Measurements from ENCODE around the gene DPP10.

DPP10 gene

DNA sequence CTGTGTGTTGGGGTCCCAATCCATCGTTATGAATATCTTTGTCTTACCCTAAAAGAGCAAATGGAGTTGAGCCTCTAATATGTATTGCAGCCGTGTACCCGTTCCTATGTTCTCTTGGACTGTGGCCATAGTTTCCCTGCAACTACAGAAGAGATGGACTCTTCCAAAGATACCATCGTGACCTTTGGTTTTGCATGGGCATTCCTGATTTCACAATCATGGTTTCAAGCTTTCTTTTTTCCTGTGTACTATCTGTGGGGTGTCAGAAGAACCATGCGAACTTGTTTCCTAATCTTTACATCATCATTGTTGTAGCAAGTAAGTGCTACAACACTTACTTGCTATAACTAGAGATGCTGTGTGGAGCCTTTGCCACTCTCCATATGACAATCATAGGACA is 1295.7 kb downstream of the DPP10 start:
- Histone ChIP-seq H3K56ac (ENCODE audit: low read length) (no peak overlapping the region), H3K36me3 (ENCODE audit: control insufficient read depth, insufficient read depth, low read length) (no peaks in the 10 kb centered on the region), H3K4me1 (ENCODE audit: control insufficient read depth, low read depth, low read length) (no peaks in the 10 kb centered on the region), H3K27ac (ENCODE audit: low read depth, low read length) (no peak overlapping the region), H3K18ac (ENCODE audit: low read length) (no peak overlapping the region), H3K79me1 (ENCODE audit: low read length) (no peaks in the 10 kb centered on the region), H2BK15ac (replicated peaks; ENCODE audit: low read depth) (no peak overlapping the region), H4K5ac (ENCODE audit: low read length) (no peak overlapping the region), H3K23ac (ENCODE audit: low read length) (no peak overlapping the region), H3K4me3 (ENCODE audit: low read length) (no peak overlapping the region), H3K4me2 (ENCODE audit: low read length) (no peak overlapping the region), H3K79me2 (ENCODE audit: control insufficient read depth, insufficient read depth, low read length) (no peaks in the 10 kb centered on the region), H2BK120ac (ENCODE audit: low read depth, low read length) (no peak overlapping the region), H3K27me3 (ENCODE audit: insufficient read depth, low read length, poor library complexity) (no peaks in the 10 kb centered on the region), H2BK5ac (ENCODE audit: low read length) (no peak overlapping the region), H4K8ac (ENCODE audit: low read depth, low read length) (no peak overlapping the region), H3K4ac (ENCODE audit: low read depth, low read length) (no peak overlapping the region), H3K9ac (ENCODE audit: low read length) (no peak overlapping the region), H2AK5ac (ENCODE audit: low read length) (no peak overlapping the region)
- no peak for DNase-seq
- WGBS (ENCODE audit: extremely low coverage, insufficient coverage, low lambda C conversion rate): no CpG with 5 or more reads among the region's 5 CpGs

DNA sequence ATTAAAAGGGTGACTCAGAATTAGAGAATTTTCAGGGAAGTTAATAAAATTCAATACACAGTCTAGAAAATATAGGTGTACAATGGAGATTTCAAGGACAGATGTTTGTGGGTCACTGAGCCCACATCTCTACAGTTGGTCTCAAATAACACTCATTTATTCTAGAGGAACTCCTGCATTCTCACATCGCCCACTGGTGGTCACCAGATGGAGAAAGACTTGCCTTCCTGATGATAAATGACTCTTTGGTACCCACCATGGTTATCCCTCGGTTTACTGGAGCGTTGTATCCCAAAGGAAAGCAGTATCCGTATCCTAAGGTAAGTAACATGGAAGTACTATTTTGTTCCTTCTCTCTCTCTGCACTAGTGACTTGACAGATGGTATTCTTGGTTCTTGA is 1297.1 kb downstream of the DPP10 start:
- Histone ChIP-seq H2BK5ac (ENCODE audit: low read length) (no peak overlapping the region), H3K9ac (ENCODE audit: low read length) (no peak overlapping the region), H3K79me2 (ENCODE audit: control insufficient read depth, insufficient read depth, low read length) (no peaks in the 10 kb centered on the region), H3K79me1 (ENCODE audit: low read length) (no peaks in the 10 kb centered on the region), H3K4me1 (ENCODE audit: control insufficient read depth, low read depth, low read length) (no peaks in the 10 kb centered on the region), H3K4ac (ENCODE audit: low read depth, low read length) (no peak overlapping the region), H4K5ac (ENCODE audit: low read length) (no peak overlapping the region), H3K4me3 (ENCODE audit: low read length) (no peak overlapping the region), H3K23ac (ENCODE audit: low read length) (no peak overlapping the region), H4K8ac (ENCODE audit: low read depth, low read length) (no peak overlapping the region), H2BK120ac (ENCODE audit: low read depth, low read length) (no peak overlapping the region), H3K4me2 (ENCODE audit: low read length) (no peak overlapping the region), H3K36me3 (ENCODE audit: control insufficient read depth, insufficient read depth, low read length) (no peaks in the 10 kb centered on the region), H2BK15ac (replicated peaks; ENCODE audit: low read depth) (no peak overlapping the region), H3K27me3 (ENCODE audit: insufficient read depth, low read length, poor library complexity) (no peaks in the 10 kb centered on the region), H3K18ac (ENCODE audit: low read length) (no peak overlapping the region), H2AK5ac (ENCODE audit: low read length) (no peak overlapping the region), H3K27ac (ENCODE audit: low read depth, low read length) (no peak overlapping the region), H3K56ac (ENCODE audit: low read length) (no peak overlapping the region)
- peak; percentile 53 for DNase-seq
- WGBS (ENCODE audit: extremely low coverage, insufficient coverage, low lambda C conversion rate): no CpG with 5 or more reads among the region's 4 CpGs

- no peak overlapping the region for H4K5ac ChIP-seq (ENCODE audit: low read length)
- no peaks in the 10 kb centered on the region for H3K4me1 ChIP-seq (ENCODE audit: control insufficient read depth, low read depth, low read length)
- H3K27ac ChIP-seq (ENCODE audit: low read depth, low read length): no peak overlapping the region
- H3K79me2 ChIP-seq (ENCODE audit: control insufficient read depth, insufficient read depth, low read length): no peaks in the 10 kb centered on the region
- H3K4me3 ChIP-seq (ENCODE audit: low read length): no peak overlapping the region
- no peak overlapping the region for H4K8ac ChIP-seq (ENCODE audit: low read depth, low read length)
- WGBS (ENCODE audit: extremely low coverage, insufficient coverage, low lambda C conversion rate): no CpG with 5 or more reads among the region's 1 CpG
- no peaks in the 10 kb centered on the region for H3K27me3 ChIP-seq (ENCODE audit: insufficient read depth, low read length, poor library complexity)
- no peaks in the 10 kb centered on the region for H3K79me1 ChIP-seq (ENCODE audit: low read length)
- no peak overlapping the region for H3K23ac ChIP-seq (ENCODE audit: low read length)
- H2BK120ac ChIP-seq (ENCODE audit: low read depth, low read length): no peak overlapping the region
- H3K18ac ChIP-seq (ENCODE audit: low read length): no peak overlapping the region
- H3K4ac ChIP-seq (ENCODE audit: low read depth, low read length): no peak overlapping the region
- no peak overlapping the region for H2AK5ac ChIP-seq (ENCODE audit: low read length)
- H2BK15ac ChIP-seq (replicated peaks; ENCODE audit: low read depth): no peak overlapping the region
- DNase-seq: peak; percentile 92
- no peak overlapping the region for H3K9ac ChIP-seq (ENCODE audit: low read length)
- H3K4me2 ChIP-seq (ENCODE audit: low read length): no peak overlapping the region
- H3K36me3 ChIP-seq (ENCODE audit: control insufficient read depth, insufficient read depth, low read length): no peaks in the 10 kb centered on the region
- H3K56ac ChIP-seq (ENCODE audit: low read length): no peak overlapping the region
- H2BK5ac ChIP-seq (ENCODE audit: low read length): no peak overlapping the region
Measured at GRCh38 chr2:115746151-115746550, 1303.7 kb downstream of the DPP10 start.

DNA sequence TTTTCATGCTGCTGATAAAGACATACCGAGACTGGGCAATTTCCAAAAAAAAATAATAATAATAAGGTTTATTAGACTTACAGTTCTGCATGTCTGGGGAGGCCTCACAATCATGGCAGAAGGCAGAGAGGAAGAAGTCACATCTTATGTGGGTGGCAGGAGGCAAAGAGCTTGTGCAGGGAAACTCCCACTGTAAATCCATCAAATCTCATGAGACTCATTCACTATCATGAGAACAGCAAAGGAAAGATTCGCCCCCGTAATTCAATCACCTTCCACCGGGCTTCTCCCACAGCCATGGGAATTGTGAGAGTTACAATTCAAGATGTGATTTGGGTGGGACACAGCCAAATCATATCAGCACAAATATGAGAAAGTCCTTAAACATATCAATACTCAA is 1314.8 kb downstream of the DPP10 start:
- Histone ChIP-seq H2AK5ac (ENCODE audit: low read length) (no peak overlapping the region), H4K5ac (ENCODE audit: low read length) (no peak overlapping the region), H3K4ac (ENCODE audit: low read depth, low read length) (no peak overlapping the region), H3K18ac (ENCODE audit: low read length) (no peak overlapping the region), H3K9ac (ENCODE audit: low read length) (no peak overlapping the region), H3K56ac (ENCODE audit: low read length) (no peak overlapping the region), H3K27me3 (ENCODE audit: insufficient read depth, low read length, poor library complexity) (no peaks in the 10 kb centered on the region), H3K4me3 (ENCODE audit: low read length) (no peak overlapping the region), H3K36me3 (ENCODE audit: control insufficient read depth, insufficient read depth, low read length) (no peaks in the 10 kb centered on the region), H3K4me1 (ENCODE audit: control insufficient read depth, low read depth, low read length) (no peaks in the 10 kb centered on the region), H2BK120ac (ENCODE audit: low read depth, low read length) (no peak overlapping the region), H2BK15ac (replicated peaks; ENCODE audit: low read depth) (no peak overlapping the region), H3K79me1 (ENCODE audit: low read length) (no peaks in the 10 kb centered on the region), H2BK5ac (ENCODE audit: low read length) (no peak overlapping the region), H4K8ac (ENCODE audit: low read depth, low read length) (no peak overlapping the region), H3K23ac (ENCODE audit: low read length) (no peak overlapping the region), H3K79me2 (ENCODE audit: control insufficient read depth, insufficient read depth, low read length) (no peaks in the 10 kb centered on the region), H3K27ac (ENCODE audit: low read depth, low read length) (no peak overlapping the region), H3K4me2 (ENCODE audit: low read length) (no peak overlapping the region)
- no peak for DNase-seq
- no CpG with 5 or more reads among the region's 4 CpGs for WGBS (ENCODE audit: extremely low coverage, insufficient coverage, low lambda C conversion rate)

DNA sequence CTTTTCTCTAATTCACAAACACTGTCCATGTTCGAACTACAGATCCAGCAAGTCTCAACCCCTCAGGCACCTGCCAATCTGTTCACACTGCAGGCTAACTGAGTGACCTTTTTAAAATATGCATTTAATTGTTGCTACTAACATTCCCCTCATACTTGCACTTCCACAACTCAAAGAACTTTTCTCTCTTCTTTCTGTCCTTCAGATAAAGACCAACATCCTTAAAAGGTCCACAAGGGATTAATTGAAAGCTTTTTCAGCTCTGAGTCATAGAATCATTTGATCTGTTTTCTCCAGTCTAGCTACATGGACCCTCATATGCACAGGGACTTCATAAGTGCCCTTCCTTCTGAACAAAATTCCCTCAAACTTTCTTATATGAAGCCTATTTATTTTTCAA is 1321.2 kb downstream of the DPP10 start:
- H3K9ac ChIP-seq (ENCODE audit: low read length): no peak overlapping the region
- H3K18ac ChIP-seq (ENCODE audit: low read length): no peak overlapping the region
- H4K8ac ChIP-seq (ENCODE audit: low read depth, low read length): no peak overlapping the region
- H3K4me1 ChIP-seq (ENCODE audit: control insufficient read depth, low read depth, low read length): no peaks in the 10 kb centered on the region
- no peak overlapping the region for H3K56ac ChIP-seq (ENCODE audit: low read length)
- H4K5ac ChIP-seq (ENCODE audit: low read length): no peak overlapping the region
- no peak overlapping the region for H3K23ac ChIP-seq (ENCODE audit: low read length)
- H2AK5ac ChIP-seq (ENCODE audit: low read length): no peak overlapping the region
- H3K79me1 ChIP-seq (ENCODE audit: low read length): no peaks in the 10 kb centered on the region
- DNase-seq: peak; percentile 11
- no CpG with 5 or more reads among the region's 1 CpG for WGBS (ENCODE audit: extremely low coverage, insufficient coverage, low lambda C conversion rate)
- H3K36me3 ChIP-seq (ENCODE audit: control insufficient read depth, insufficient read depth, low read length): no peaks in the 10 kb centered on the region
- no peak overlapping the region for H2BK120ac ChIP-seq (ENCODE audit: low read depth, low read length)
- H3K27ac ChIP-seq (ENCODE audit: low read depth, low read length): no peak overlapping the region
- H2BK5ac ChIP-seq (ENCODE audit: low read length): no peak overlapping the region
- no peak overlapping the region for H3K4me3 ChIP-seq (ENCODE audit: low read length)
- no peaks in the 10 kb centered on the region for H3K27me3 ChIP-seq (ENCODE audit: insufficient read depth, low read length, poor library complexity)
- H3K4me2 ChIP-seq (ENCODE audit: low read length): no peak overlapping the region
- no peak overlapping the region for H2BK15ac ChIP-seq (replicated peaks; ENCODE audit: low read depth)
- no peak overlapping the region for H3K4ac ChIP-seq (ENCODE audit: low read depth, low read length)
- H3K79me2 ChIP-seq (ENCODE audit: control insufficient read depth, insufficient read depth, low read length): no peaks in the 10 kb centered on the region

- no peak overlapping the region for H2BK5ac ChIP-seq (ENCODE audit: low read length)
- no peak overlapping the region for H2BK120ac ChIP-seq (ENCODE audit: low read depth, low read length)
- DNase-seq: no peak
- no peak overlapping the region for H3K4ac ChIP-seq (ENCODE audit: low read depth, low read length)
- no peak overlapping the region for H2BK15ac ChIP-seq (replicated peaks; ENCODE audit: low read depth)
- H3K56ac ChIP-seq (ENCODE audit: low read length): no peak overlapping the region
- WGBS (ENCODE audit: extremely low coverage, insufficient coverage, low lambda C conversion rate): no CpG with 5 or more reads among the region's 3 CpGs
- no peak overlapping the region for H3K9ac ChIP-seq (ENCODE audit: low read length)
- no peak overlapping the region for H4K5ac ChIP-seq (ENCODE audit: low read length)
- H3K4me2 ChIP-seq (ENCODE audit: low read length): no peak overlapping the region
- no peaks in the 10 kb centered on the region for H3K36me3 ChIP-seq (ENCODE audit: control insufficient read depth, insufficient read depth, low read length)
- H3K27ac ChIP-seq (ENCODE audit: low read depth, low read length): no peak overlapping the region
- no peak overlapping the region for H3K18ac ChIP-seq (ENCODE audit: low read length)
- H3K79me2 ChIP-seq (ENCODE audit: control insufficient read depth, insufficient read depth, low read length): no peaks in the 10 kb centered on the region
- no peaks in the 10 kb centered on the region for H3K4me1 ChIP-seq (ENCODE audit: control insufficient read depth, low read depth, low read length)
- no peaks in the 10 kb centered on the region for H3K79me1 ChIP-seq (ENCODE audit: low read length)
- no peak overlapping the region for H2AK5ac ChIP-seq (ENCODE audit: low read length)
- H3K4me3 ChIP-seq (ENCODE audit: low read length): no peak overlapping the region
- no peak overlapping the region for H4K8ac ChIP-seq (ENCODE audit: low read depth, low read length)
- H3K27me3 ChIP-seq (ENCODE audit: insufficient read depth, low read length, poor library complexity): no peaks in the 10 kb centered on the region
- H3K23ac ChIP-seq (ENCODE audit: low read length): no peak overlapping the region
Measured at GRCh38 chr2:115771516-115771915, 1329.1 kb downstream of the DPP10 start.

Data from mesendoderm (in vitro differentiated cells).